NCI-H526 (cell line): Measurements from ENCODE around the gene SPATA33.
A peak's percentile ranks its signal among the peaks of the same experiment; 100 is the strongest.
"Not testable (repeated sequence)": the region's sequence is repeated elsewhere in the genome, so short reads cannot be mapped to it uniquely, and the experiment has no call there.

Experiments used
- DNase-seq, 2 experiments: peaks; one replicate each; lab custom pipeline; 2025; lab: John Stamatoyannopoulos, UW

Gene SPATA33

DNA sequence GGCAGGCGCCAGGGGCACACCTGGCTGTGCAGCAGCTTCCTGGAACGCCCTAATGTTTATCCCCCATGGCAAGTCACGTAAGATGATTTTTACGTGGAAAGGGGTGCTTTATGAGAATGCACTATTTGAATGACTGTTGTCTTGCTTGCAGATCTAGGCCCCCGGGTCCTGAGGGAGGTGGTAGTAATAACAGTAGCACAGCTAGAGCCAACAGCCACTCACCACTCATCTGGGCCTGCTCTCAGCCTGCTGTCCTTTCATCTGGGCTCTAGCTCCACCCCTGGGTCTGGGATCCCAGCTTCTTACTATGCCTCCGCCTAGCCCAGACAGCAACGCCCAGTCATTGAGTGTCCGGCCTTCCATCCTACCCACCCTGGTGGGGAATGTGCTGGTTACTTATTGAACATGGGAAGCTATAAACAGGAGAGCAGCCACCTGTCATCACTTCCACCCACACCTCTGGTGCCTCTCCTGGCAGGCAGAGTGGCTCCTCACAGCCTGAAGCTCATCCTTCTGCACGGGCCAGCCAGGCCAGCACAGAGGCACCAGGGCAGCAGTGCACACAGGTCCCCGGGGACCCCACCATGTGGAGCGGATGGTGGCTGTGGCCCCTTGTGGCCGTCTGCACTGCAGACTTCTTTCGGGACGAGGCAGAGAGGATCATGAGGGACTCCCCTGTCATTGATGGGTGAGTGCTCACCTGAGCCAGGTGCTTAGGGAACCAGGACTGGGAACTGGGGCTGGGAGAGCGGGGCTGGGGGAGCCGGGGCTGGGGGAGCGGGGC is 27.6 kb upstream of the SPATA33 start:
- no peak for DNase-seq

DNA sequence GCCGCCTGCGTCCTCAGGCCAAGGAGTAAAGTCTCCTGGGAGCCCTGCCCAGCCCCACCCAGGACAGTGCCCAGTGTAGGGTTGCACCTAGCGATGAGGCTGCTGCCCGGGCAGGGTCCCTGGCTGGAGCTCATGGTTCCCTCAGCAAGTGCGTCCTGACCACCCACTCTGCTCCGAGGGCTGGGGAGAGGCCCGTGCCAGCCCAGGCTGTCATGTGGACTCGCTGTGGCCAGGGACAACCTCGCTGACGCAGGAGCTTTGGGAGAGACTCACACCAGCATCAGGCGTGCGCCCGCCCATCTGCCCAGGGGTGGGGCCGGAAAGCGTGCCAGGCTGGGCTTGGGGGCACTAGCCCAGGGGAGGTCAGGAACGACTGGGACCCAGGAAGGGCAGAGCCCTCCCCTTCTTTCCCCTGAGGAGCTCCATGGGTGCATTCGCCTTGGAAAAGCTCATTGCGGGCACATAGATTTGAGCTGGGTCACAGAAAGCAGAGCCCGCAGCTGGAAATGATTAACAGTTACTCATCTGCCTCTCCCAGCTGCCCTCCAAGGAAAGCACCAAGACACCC is 24.5 kb upstream of the SPATA33 start:
- DNase-seq: no peak

DNA sequence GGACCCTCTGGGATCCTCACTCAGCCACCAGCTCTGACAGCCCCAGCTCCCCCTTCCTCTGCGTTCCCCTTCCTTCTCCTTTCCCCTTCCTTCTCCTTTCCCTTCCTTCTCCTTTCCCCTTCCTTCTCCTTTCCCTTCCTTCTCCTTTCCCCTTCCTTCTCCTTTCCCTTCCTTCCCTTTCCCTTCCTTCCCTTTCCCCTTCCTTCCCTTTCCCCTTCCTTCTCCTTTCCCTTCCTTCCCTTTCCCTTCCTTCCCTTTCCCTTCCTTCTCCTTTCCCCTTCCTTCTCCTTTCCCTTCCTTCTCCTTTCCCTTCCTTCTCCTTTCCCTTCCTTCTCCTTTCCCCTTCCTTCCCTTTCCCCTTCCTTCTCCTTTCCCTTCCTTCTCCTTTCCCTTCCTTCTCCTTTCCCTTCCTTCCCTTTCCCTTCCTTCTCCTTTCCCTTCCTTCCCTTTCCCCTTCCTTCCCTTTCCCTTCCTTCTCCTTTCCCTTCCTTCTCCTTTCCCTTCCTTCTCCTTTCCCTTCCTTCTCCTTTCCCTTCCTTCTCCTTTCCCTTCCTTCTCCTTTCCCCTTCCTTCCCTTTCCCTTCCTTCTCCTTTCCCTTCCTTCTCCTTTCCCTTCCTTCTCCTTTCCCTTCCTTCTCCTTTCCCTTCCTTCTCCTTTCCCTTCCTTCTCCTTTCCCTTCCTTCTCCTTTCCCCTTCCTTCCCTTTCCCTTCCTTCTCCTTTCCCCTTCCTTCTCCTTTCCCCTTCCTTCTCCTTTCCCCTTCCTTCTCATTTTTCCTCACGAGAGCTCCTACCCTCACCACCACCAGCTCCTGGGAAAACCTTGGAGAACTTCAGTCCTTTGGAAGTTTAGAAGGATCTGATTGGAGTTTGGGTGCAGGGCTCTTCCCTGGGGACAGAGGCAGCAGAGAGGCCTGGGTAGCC is 22.9 kb upstream of the SPATA33 start:
- not testable (repeated sequence) for DNase-seq

DNA sequence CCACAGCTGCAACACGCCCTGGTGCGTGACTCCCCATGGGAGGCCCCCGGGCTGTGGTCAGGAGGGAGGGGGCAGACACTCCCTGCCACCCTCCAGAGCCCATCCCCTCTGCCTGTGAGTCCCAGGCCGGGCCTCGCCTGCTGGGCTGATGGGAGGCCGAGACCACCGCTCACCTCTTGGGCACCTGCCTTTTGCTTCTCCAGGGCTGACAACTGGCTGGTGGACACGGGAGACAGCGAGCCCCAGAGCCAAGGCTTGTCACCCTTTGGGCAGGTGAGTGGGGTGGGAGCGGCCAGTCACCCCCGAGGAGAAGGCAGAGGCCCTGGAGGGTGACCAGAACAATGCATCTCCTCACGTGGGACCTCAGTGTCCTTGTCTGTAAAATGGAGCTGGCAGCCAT is 21.0 kb upstream of the SPATA33 start:
- no peak for DNase-seq

DNA sequence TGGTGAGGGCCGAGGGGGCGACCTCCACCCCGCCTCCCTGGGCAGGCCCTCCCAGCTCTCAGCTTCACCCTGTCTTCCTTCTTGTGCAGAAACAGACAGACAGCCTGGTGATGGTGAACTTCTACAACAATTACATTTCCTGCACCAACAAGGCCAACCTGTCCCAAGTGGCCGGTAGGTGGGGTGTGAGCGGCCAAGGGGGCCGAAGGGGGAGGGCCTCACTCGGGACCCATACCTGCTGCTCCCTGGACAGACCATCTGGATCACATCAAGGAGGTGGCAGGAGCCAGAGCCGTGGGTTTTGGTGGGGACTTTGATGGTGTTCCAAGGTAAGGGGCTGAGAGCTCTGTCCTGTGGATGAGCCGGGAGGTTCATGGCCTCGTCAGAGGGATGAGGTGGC is 20.3 kb upstream of the SPATA33 start:
- no peak for DNase-seq

DNA sequence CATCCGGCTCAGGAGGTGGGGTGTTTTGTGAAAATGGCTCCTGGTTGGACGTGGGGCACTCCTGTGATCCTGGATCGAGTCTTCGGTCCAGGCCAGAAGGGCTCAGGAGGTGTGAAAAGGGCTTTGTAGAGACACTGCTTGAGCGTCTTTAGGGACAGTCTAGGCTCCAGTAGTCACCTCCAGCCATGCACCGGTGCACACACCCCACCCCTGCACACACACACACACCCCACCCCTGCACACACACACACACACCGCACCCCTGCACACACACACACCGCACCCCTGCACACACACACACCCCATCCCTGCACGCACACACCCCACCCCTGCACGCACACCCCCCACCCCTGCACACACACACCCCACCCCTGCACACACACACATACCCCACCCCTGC is 19.2 kb upstream of the SPATA33 start:
- DNase-seq: no peak

DNA sequence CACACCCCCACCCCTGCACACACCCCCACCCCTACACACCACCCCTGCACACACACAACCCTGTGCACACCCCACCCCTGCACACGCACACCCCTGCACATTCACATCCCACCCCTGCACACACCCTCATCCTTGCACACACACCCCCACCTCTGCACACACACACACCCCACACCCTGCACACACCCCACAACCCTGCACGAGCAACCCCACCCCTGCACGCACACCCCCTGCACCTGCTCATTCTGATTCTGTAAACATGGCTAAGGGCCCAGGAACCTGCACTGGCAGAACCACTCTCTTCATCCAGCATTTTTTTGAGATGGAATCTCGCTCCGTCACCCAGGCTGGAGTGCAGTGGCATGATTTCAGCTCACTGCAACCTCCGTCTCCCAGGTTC is 18.3 kb upstream of the SPATA33 start:
- no peak for DNase-seq

DNA sequence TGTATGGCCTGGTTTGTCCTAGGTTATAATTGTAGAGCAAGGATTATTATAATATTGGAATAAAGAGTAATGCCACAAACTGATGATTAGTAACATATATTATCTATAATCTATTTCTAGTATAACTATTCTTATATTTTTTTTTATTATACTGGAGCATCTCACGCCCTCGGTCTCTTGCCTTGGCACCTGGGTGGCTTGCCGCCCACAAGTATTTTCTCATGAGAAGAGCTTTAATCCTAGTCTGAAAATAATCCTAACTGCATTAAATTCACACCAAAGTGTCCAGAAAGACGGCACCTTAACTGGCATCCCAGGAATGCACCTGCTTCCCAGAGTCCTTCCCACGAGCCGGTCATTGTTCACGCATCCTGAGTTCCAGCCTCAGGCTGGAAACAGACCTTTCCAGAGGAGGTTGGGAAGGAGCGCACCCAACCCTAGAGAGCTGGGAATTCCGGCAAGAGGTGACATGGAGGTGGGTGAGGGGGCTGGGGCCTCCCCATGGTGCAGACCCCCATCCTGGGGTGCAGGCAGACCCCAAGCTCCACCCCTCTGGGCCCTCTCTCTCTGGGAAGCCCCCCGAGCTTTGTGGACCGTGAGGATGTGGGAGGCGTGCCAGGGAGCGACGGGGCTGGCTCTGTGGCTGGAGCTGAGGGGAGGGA is 16.0 kb upstream of the SPATA33 start:
- no peak for DNase-seq

DNA sequence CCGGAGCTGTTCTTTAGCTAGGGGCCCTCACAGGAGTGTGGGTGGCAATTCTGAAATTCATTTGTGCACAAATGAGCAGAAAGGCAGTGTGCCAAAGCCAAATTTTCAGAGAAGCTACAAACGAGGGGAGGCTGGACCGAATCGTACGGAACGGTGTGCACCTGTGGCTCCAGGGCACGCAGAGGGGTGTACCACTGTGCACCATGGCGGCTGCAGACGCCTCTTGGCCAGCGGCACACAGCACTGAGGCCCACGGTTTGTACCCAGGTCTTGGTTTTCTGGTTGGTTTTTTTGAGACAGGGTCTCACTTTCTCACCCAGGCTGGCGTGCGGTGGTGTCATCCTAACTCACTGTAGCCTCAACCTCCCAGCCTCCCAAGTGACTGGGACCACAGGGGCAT is 15.1 kb upstream of the SPATA33 start:
- no peak for DNase-seq

DNA sequence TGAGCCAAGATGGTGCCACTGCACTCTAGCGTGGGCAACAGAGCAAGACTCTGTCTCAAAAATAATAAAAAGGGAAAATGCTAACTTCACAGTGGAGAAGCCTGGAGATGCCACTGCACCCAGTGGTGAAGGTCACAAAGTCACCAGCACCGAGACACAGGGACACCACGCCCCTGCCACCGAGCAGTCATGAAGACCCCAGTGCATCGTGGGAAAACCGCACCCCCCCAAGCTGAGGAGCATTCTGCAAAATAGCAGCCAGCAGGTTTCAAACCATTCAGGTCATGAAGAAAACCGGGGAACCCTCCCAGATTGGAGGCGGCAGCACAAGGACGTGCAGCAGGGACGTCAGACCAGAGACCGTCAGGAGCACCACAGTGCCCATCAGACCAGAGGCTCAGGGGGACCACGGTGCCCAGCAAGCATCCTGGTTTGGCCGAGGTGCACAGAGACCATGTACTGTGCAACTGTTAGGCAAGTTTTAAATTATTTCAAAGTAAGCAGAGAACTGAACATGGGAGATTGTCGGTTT is 13.8 kb upstream of the SPATA33 start:
- no peak for DNase-seq

DNA sequence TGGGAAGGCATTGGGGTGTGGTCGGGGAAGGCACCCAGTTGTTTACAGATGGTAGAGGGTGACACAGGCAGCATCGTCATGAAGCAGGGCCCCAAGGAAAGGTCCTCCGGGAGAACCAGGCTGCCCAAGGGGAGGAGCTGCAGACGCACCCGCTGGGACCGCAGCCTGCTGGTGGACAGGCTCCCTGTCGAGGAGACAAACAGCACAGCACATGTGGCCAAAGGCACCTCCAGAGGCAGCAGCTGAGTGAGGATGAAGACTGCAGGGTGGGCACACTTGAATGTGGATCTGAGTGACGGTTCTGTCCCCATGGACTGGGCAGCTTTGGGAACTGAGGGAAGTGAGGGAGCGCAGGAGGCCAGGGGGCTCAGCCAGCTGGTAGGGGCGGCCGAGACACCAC is 12.5 kb upstream of the SPATA33 start:
- DNase-seq: no peak

DNA sequence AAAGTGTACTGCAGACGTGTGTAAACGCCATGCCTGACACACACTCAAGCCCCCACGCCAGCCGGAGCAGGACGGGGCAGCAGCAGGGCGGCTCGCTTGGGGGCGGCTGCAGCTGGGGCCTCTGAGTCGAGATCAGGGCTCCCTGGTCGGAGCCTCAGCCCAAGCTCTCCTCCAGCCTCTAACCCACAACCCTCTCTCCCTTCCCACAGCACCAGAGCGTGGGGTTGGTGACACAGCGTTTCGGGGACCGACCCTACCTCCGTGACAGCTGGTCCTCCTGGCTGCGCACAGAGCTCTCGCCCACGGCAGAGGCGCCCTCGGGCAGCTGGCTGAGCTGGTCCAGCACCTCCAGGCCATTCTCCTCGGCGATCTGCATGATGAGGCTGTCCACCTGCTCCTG is 11.4 kb upstream of the SPATA33 start:
- no peak for DNase-seq

DNA sequence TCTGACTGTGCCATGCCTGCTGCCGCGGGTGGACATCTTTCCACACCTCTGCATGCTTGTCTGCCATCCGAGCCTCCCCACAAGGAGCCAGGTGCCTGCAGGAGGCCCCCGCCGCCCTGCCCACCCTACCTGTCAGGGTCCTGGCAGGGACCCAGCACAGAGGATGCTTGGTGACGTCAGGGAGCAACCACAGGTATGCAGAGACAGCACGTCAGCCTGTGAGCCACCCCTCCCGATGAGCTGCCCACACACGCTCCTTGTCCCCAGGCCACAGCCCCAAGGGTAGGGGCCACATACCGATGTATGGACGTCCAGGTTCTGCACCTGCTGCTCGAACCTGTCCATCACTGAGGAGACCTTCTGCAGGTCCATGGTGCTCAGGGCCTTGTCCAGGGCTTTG is 10.7 kb upstream of the SPATA33 start:
- DNase-seq: no peak

DNA sequence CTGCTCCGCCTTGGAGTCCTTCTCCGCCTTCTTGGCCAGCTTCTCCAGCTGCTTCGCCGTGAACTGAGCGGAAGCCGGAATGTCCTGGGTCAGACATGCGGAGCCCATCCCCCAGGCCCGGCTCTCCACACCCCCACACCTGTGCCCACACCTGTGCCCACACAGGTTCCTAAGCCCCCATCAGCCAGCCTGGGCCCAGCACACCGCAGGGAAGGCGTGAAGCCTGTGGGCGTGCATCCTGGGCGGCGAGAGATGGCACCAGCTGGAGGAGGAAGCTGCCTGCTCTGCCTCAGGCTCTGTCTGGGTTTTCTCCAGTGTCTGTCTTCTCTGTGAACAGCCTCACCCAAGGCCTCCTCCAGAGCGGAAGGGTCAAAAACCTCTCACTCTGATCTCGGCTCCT is 6.1 kb upstream of the SPATA33 start:
- DNase-seq: no peak

DNA sequence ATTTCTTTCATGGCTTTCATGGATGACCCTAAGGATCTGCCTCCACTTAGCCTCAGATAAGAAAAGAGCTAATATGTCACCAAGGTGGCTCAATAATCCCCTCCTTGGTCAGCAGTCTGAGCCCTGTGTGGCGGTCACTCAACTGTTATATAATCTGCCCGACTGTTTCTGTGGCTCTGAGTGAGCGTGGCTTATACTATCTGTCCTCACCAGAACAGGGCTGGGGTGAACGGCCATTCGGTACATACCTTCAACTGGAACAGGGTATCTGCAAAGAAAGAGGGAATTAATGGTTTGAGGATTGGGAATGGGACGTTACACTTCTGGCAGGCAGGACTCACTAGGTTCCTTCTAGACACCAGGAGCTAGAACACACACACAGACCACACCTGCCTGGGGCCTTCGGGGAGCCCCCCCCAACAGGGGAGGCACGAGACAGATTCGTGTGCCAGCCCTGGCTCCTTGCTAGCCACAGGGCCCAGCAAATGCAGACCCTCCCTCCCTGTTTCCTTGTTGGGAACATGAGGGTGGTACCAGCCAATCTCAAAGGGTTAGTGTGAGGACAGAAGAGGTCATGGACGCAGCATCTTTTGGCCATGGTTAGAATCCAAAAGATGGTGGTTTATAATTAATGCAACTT is 3.9 kb upstream of the SPATA33 start:
- no peak for DNase-seq

DNA sequence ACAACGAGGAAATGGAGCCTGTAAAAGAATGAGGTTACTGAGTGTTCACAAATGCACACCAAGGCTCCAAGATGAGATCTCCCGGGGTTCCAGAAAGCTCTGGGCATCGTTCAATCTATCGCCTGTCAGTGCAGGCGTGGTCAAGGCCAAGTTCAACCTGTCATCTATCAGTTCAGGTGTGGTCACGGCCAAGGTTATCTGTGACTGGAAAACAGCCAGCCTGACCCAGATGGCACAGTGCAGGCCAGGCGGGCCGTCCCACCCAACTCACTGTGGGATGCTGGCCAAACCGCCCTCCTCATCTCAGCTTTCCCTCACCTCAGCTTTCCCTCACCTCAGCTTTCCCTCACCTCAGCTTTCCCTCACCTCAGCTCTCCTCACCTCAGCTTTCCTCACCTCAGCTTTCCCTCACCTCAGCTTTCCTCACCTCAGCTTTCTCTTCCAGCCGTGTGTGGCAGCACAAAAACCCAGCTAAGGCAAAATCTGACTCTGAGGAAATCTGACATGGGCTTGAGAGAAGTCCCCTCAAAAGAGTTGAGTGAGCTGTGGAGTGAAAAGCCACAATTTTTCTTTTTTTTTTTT is 2.5 kb upstream of the SPATA33 start:
- no peak for DNase-seq

DNA sequence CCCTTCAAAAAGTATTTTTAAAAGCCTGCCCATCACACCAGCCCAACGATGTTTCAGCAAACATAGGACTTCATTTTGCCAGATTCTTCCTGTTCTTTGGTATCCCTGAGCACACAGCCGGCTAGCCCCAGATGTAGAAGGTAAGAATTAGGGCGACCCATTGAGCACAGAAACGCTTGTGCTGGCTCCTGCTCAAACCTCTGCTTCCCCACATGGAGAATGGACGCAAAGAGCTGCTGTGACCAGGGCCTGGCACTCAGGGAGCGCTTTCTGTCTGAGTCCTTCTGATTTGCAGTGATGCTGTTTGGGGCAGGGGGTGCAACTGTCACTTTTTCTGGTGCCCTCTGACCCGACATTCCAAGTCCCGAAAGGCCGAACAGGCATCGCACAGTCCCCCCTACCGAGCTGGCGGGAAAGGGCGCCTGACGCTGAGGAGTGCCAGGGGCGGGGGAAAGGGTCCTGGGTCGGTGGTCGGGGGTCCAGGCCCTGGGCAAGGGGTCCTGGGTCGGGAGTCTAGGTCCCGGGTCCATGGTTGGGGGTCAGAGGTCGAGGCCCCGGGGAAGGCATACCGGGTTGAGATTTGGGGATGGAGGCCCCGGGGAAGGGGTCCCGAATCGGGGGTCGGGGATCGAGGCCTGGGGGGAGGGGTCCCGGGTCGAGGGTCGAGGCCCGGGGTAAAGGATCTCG is 1.1 kb upstream of the SPATA33 start:
- no peak for DNase-seq

DNA sequence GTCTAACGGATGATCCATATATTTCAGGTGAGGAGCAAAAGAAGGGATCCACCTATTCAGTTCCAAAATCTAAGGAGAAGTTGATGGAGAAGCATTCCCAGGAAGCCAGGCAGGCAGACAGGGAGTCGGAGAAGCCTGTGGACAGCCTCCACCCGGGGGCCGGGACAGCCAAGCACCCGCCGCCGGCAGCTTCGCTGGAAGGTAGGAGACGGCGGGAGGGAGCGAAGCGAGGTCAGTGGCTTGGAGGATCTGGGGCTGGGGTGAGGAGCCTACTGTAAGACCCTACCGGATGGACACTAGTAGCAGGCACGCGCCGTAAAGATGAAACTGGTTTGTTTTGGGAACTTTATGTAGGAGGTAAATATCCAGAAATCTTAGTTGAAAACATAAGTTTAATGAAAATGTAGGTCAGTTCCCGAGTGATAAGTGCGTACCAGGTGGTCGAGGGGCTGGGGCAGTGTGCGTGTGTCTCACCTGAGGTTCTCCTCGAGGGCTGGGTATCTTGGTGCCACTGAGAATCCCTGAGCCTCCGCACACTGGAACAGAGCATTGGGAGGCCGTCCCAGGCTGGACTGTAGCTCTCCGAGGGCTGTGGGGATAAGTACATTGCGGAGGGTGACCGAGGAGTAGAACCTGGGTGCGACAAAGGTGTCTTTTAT is 714 bp downstream of the SPATA33 start:
- peak in 1 of 2 experiments; percentile 33 for DNase-seq

DNA sequence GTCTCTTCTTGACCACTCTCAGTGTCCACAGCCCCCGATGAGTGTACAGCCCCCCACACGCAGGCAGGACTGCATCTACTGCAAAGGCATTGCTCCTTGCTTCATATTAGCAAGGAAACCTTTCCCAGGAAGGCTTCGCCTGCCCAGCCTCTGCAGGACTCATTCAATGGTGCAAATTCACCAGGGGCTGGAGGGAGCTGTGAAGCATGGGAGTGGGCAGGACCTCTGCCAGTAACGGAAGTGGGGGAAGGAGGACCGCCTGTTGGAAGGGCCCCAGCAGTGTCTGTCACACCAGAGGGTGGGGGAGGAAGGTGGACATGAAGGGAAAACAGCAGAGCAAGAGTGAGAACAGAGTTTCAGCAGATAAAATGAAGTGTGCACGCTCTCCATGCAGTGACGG is 2.5 kb downstream of the SPATA33 start:
- no peak for DNase-seq

DNA sequence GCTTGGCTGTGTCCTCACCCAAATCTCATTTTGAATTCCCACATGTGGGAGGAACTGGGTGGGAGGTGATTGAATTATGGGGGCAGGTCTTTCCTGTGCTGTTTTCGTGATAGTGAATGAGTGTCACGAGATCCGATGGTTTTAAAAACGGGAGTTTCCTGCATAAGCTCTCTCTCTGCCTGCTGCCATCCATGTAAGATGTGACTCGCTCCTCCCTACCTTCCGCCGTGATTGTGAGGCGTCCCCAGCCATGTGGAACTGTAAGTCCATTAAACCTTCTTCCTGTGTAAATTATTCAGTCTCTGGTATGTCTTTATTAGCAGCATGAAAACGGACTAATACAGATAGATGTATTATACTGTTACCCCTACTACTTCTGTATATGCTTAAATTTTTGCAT is 3.6 kb downstream of the SPATA33 start:
- no peak for DNase-seq
